ENCODE data around the gene IMPDH2. TPM values are rescaled to one million over a fixed set of nuclear protein-coding genes. Genes with fewer than 3 reads are reported as not detected.
A peak's percentile ranks its signal among the peaks of the same experiment; 100 is the strongest.

IMPDH2 gene
- total RNA-seq, 6 donors from 2014 or later = 67.1 to 142 (median 97.3) TPM

GRCh38 chr3:48996640-48997039 lies 32.6 kb downstream of the IMPDH2 start:
- no peak for ATAC-seq (ENCODE audit: low FRiP score in 2 of 2)
- TF ChIP-seq EP300 (IDR thresholded peaks at IDR 0.05) (no peak), CTCF (IDR thresholded peaks at IDR 0.05) (no peak), POLR2AphosphoS5 (IDR thresholded peaks at IDR 0.05) (no peak), POLR2A (IDR thresholded peaks at IDR 0.05) (no peak)
- H3K4me3 ChIP-seq = no peak overlapping the region
- H3K36me3 ChIP-seq = peaks cover 0 to 13% (median 5%) of the 10 kb centered on the region in 4 donors
- no peaks in the 10 kb centered on the region for H3K27me3 ChIP-seq
- WGBS, 2 donors = 94 to 97% methylated on average over 8 of the region's 8 CpGs
- H3K9me3 ChIP-seq = no peaks in the 10 kb centered on the region
- H3K4me1 ChIP-seq = peaks cover 3 to 8% (median 6%) of the 10 kb centered on the region in 4 donors
- DNase-seq = no peak
- H3K27ac ChIP-seq = no peak overlapping the region

GRCh38 chr3:48993834-48994233 lies 35.4 kb downstream of the IMPDH2 start:
- H3K4me1 ChIP-seq = peaks cover 23 to 26% (median 24%) of the 10 kb centered on the region in 4 donors
- TF ChIP-seq POLR2AphosphoS5 (IDR thresholded peaks at IDR 0.05) = no peak
- TF ChIP-seq POLR2A (IDR thresholded peaks at IDR 0.05) = no peak
- ATAC-seq (ENCODE audit: low FRiP score in 2 of 2) = no peak

GRCh38 chr3:48991851-48992545 lies 37.2 kb downstream of the IMPDH2 start:
- H3K36me3 ChIP-seq = peaks cover 0 to 9% (median 5%) of the 10 kb centered on the region in 4 donors
- ATAC-seq (ENCODE audit: low FRiP score in 2 of 2) (no peak), DNase-seq (no peak)
- peak overlapping the region; percentile 87 to 92 (median 90) for H3K27ac ChIP-seq
- WGBS, 2 donors = 71 to 77% methylated on average over 5 of the region's 5 CpGs
- H3K9me3 ChIP-seq = no peaks in the 10 kb centered on the region
- no peaks in the 10 kb centered on the region for H3K27me3 ChIP-seq
- peaks cover 23 to 33% (median 27%) of the 10 kb centered on the region in 4 donors for H3K4me1 ChIP-seq
- peak overlapping the region in 2 of 4 donors; percentile 73 to 94 for H3K4me3 ChIP-seq
- TF ChIP-seq POLR2A (IDR thresholded peaks at IDR 0.05) = no peak
- no peak for TF ChIP-seq CTCF (IDR thresholded peaks at IDR 0.05)
- TF ChIP-seq POLR2AphosphoS5 (IDR thresholded peaks at IDR 0.05) = no peak
- no peak for TF ChIP-seq EP300 (IDR thresholded peaks at IDR 0.05)

More at GRCh38 chr3:48993834-48994233, 35.4 kb downstream of the IMPDH2 start:
- H3K4me3 ChIP-seq = no peak overlapping the region
- H3K36me3 ChIP-seq = peaks cover 0 to 13% (median 5%) of the 10 kb centered on the region in 4 donors
- no peak for DNase-seq
- H3K9me3 ChIP-seq = no peaks in the 10 kb centered on the region
- no peaks in the 10 kb centered on the region for H3K27me3 ChIP-seq
- H3K27ac ChIP-seq = no peak overlapping the region

GRCh38 chr3:48990636-48991469 lies 38.3 kb downstream of the IMPDH2 start:
- TF ChIP-seq POLR2AphosphoS5 (IDR thresholded peaks at IDR 0.05) (no peak), CTCF (IDR thresholded peaks at IDR 0.05) (no peak), POLR2A (IDR thresholded peaks at IDR 0.05) (no peak)

More at GRCh38 chr3:48990636-48991469, 38.3 kb downstream of the IMPDH2 start:
- ATAC-seq (ENCODE audit: low FRiP score in 2 of 2) = peak; percentile 3 to 50
- DNase-seq = peak; percentile 42 to 88
- Histone ChIP-seq H3K27ac (peak overlapping the region; percentile 87 to 92 (median 90)), H3K4me3 (peak overlapping the region; percentile 73 to 94 (median 88)), H3K4me1 (peaks cover 23 to 33% (median 27%) of the 10 kb centered on the region in 4 donors), H3K27me3 (no peaks in the 10 kb centered on the region), H3K9me3 (no peaks in the 10 kb centered on the region), H3K36me3 (peaks cover 0 to 12% (median 6%) of the 10 kb centered on the region in 4 donors)
- WGBS, 2 donors = 14 to 31% methylated on average over 6 to 15 of the region's 40 CpGs
